Pons (tissue), 1 donor: Measurements from ENCODE around the gene CASR.

ENCODE experiments used
- DNase-seq: peaks from one replicate; pipeline ENCODE4 v3.0.0-alpha.2; 2016; ENCODE audit warnings: low spot score

CASR gene

DNA sequence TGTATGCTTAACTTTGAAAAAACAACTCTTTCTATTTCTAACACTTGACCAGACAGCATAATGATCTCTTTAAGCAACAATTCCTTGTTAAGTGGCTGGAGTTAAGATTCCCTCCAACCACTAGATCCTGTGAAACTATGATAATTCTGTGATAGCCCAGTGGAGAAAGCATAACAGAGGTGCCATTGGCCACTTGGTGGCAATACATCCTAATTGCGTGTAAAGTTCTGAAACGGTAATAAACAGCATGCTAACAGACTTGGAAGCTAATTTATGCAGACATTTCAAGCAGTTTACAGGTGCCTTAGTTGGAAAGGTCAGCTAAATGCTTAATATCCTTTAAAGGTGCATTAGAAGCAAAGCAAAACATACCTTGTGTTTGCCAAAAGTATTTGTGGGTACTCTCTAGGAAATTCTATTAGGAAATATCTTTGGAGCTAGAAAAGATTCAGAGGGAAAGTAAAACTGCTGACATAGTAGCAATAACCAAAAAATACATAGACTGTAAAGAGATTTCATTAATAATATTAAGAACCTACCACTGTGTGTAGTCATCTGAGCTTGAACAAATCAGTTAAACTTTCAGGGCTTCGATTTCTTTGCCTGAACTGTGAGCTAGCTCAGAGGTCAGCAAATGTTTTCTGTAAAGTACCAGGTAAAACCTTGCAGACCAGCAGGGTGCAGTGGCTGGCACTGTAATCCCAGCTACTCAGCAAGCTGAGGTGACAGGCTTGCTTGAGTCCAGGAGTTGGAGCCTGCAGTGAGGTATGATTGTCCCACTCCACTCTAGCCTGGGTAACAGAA is 122.6 kb downstream of the CASR start:
- DNase-seq = no peak

- no peak for DNase-seq
These were observed 123.1 kb downstream of the CASR start for GRCh38 chr3:122306622-122306953.

- no peak for DNase-seq
These were observed 123.7 kb downstream of the CASR start for GRCh38 chr3:122307094-122307687.

GRCh38 chr3:122307976-122308375 is 124.5 kb downstream of the CASR start:
- DNase-seq = no peak

DNA sequence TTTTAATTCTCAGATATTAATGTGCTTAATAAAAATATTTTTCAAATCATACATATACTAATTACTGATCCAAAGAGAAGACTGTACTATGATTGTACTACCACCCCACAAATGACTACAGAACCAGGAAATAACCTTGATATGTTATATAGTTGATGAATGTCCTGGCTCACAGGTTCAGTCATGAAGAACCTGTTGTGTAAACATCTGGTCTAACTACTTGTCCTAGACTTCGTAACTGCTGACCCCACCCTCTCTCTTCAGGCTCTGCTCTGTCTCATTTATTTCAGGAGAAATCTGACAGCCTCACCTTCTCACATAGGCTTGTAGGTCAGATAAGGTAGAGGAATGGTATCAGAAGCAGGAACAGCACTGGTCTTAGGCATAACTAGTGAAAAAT is 126.9 kb downstream of the CASR start:
- no peak for DNase-seq

DNA sequence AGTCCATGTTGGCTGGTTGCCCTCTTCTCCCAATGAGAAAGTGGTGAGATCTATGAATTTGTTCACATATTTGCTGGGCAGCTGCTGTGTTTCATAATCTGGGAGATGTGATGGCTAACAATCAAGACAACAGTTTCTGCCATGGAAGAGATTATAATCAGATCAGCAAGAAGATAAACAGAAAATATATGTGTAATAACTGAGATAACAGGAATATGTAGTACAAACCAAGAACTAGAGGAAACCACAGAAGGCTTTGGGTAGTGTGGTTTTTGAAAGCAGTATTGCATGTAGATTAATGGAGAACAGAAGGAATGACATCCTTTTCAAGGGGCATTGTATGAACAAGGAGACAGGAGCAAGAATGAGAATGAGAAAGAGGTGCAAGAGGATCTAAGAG is 129.4 kb downstream of the CASR start:
- DNase-seq = no peak

GRCh38 chr3:122313281-122313680 is 129.8 kb downstream of the CASR start:
- no peak for DNase-seq

DNA sequence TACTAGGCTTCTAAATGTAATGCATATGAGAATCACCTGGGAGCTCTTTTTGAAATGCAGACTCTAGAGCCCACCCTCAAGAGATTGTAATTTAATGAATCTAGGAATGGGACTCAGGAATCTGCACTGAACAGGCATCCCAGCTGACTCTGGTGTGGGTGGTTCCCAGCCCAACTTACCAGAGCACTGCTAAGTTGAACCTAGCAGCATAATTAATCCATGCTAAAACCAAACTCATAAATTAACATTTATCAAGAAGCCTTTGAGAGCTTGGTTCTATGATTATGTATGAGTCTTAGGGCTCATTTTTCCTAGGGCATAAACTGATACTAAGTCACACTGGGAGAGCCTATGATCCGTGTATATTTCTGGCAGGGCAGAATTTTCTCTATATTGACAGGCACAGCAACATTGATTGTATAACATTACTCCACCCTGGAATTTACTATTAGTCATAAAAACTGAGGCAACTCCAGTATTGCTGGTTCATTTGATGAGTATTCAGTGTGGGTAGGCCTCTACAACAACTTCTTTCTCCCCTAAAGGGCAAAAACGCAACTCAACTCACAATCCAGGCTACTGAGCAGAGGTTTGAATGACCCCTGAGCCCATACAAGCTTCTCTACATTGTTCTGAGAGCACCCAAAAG is 130.9 kb downstream of the CASR start:
- no peak for DNase-seq

DNA sequence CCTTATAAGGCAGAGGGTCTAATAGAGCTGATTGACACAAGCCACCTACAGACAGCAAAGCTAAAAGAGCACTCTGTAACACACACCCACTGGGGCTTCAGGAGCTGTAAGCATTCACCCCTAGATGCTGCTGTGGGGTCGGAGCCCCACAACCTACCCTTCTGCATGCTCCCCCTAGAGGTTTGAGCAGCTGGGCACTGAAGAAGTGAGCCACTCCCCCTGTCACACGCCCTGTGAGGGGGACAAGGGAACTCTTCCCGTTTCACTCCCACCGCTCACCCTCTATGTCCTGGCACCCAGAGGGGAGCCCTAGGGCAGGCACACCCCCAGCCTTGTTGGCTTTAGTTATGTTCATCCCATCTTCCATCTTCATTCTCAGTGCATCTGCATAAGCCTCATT is 132.2 kb downstream of the CASR start:
- no peak for DNase-seq

DNA sequence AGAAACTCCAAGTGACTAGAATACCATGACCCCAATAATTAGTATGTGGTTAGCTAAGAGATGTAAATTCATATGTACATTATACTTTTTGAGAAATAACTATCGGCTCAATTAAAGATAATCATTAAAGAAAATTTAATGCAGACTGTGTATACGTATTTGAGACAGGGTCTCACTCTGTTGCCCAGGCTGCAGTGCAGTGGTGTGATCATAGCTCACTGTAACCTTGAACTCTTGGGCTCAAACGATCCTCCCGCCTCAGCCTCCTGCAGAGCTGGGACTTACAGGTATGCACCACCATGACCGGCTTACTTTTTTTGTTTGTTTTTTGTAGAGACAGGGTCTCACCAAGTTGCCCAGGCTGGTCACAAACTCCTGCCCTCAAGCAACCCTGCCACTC is 132.9 kb downstream of the CASR start:
- no peak for DNase-seq

GRCh38 chr3:122318620-122319019 is 135.2 kb downstream of the CASR start:
- no peak for DNase-seq

DNA sequence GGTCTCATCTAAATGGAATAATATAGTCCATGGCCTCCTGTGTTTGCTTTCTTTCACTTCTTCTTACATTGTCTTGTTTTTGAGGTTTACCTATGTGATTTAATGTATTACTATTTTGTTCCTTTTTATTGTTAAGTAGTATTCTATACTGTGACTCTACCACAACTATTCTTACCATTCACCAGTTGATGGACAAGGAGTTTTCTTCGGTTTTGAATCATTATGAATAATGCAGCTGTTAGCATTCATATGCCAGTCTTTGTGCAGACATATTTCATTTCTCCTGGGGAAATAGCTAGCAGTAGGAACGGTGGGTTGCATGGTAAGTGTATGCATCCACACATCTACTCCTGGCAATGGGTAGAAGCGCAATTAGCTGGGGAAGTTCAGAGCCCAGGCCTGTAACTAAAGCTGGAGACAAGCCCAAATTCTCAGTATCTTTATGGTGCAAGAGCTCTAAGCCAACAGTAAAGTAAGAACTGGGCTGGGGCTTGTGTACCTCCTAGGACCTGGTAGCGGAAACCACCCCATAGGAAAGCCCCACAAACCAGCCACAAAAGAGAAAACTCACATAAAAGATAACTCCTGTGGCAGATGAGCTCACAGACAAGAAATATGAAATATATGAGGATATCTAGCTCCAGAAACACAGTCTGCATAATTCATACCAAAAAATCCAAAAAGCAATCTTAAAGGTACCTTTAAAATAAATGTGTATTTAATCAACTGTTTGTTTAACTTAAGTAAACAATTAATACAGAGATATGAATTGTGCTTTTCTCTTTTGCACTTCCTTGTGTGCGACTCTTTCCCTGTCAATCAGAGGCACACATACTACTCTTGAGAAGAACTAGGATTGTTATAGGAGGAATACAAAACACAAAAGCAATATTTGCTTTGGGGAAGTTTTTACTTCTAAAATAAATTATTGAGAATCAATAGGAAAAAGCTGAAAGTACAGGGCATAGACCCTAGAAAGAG is 138.9 kb downstream of the CASR start:
- no peak for DNase-seq

DNA sequence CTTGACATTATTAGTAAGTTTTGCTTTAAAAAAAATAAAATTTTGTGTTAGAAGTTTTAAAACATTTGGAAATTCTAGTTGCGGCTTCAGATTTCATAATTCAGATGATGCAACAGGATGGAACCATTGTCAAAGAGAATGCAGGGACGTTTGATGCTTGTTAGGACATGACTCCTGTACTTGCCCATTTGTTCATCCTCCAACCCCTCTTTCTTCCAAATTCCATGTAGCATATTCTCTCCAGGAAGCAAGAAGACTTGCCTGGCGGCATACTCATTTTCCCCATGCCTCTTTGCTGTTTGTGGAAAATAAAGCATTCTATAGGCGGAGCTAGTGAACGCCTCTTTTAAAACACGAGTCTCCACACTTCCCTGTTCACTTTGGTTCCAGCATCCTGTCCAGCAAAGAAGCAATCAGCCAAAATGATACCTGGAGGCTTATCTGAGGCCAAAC is 141.4 kb downstream of the CASR start, which contains the start of gene CSTA:
CSTA (plus strand) TSS at position 378 of the 453 bp plus-strand sequence; CDS start at position 423, 45 bp downstream.
- DNase-seq = no peak

- DNase-seq = no peak
These were observed 142.3 kb downstream of the CASR start for GRCh38 chr3:122325769-122326168.

DNA sequence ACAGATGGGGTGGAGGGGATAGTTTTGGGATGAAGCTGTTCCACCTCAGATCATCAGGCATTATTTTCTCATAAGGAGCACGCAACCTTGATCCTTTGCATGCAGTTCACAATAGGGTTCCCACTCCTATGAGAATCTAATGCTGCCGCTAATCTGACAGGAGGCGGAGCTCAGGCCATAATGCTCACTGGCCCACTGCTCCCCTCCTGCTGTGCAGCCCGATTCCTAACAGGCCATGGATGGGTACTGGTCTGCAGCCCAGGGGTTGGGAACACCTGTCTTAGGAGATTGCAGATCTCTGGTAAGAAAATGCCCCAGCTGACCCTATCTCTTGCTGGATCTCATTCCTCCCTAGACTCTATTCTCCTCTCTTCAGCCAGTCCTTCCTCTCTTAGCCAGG is 148.4 kb downstream of the CASR start:
- no peak for DNase-seq

DNA sequence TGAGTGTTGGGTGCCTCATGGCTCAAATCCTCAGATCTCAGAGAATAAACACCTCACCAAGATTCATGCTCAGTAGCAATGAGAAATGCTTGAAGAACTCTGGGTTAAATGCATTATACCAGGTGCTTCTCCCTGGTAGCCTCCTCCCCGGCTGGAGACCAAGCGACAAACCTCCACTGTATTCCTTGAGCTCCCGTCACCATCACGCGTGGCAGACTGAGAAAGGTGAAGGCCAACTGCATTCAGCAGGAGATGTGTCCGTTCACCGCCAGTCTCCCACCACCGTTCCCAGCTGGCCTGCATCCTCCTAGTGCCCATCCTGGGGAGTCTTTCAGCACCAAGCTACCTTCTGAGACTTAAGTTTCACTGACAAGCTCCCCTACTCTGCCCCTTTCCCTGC is 149.1 kb downstream of the CASR start:
- DNase-seq = no peak
